CD8-positive, alpha-beta memory T cell (primary cell): ENCODE results near the gene PCDHB11. TPM values are rescaled to one million over a fixed set of nuclear protein-coding genes. Genes with fewer than 3 reads are reported as not detected.
"Not testable (repeated sequence)": the region's sequence is repeated elsewhere in the genome, so short reads cannot be mapped to it uniquely, and the experiment has no call there.

Source experiments
- CTCF ChIA-PET: fragments of 350-600 bp; sonication (Branson Sonifier 250); formaldehyde crosslinking; loops from one replicate; lab custom pipeline; 2021; ENCODE audit warnings: antibody characterized with exemption; lab: Charles Lee
- POLR2A ChIA-PET: fragments of 350-600 bp; sonication (Branson Sonifier 250); formaldehyde crosslinking; loops from one replicate; lab custom pipeline; 2021; ENCODE audit warnings: antibody characterized with exemption; lab: Charles Lee
- DNase-seq, 5 donors: peaks; one replicate each; pipeline versions ENCODE4 v3.0.0 to v3.0.0-alpha.2; 2020 to 2022; ENCODE audit warnings: mixed read lengths in 1 of 5
- H3K27ac ChIP-seq: one replicate; pipeline ENCODE4 v1.7.0; 2013; ENCODE audit warnings: low read depth, mild to moderate bottlenecking, low read length, moderate library complexity
- H3K27me3 ChIP-seq: 2 replicates; pipeline ENCODE4 v1.7.0; 2013; ENCODE audit warnings: low read length, mild to moderate bottlenecking; ENCODE audit not compliant: insufficient read depth, poor library complexity, severe bottlenecking
- H3K36me3 ChIP-seq: 2 replicates; pipeline ENCODE4 v1.7.0; 2013; ENCODE audit warnings: mild to moderate bottlenecking, low read length, moderate library complexity; ENCODE audit not compliant: insufficient read depth
- H3K4me1 ChIP-seq: 2 replicates; pipeline ENCODE4 v1.7.0; 2013; ENCODE audit warnings: mild to moderate bottlenecking, low read length, moderate library complexity; ENCODE audit not compliant: insufficient read depth
- H3K4me3 ChIP-seq: 2 replicates; pipeline ENCODE4 v1.7.0; 2013; ENCODE audit warnings: mild to moderate bottlenecking, low read length
- H3K9me3 ChIP-seq: 2 replicates; pipeline ENCODE4 v1.7.0; 2013; ENCODE audit warnings: mild to moderate bottlenecking, low read length
- H3K27ac Mint-ChIP-seq, 8 donors: one replicate each; pipeline ENCODE4 v1.8.0; 2020 to 2021; ENCODE audit warnings: mixed read lengths in 8 of 8, mild to moderate bottlenecking in 6 of 8, inconsistent platforms in 3 of 8, moderate library complexity in 3 of 8
- H3K27me3 Mint-ChIP-seq, 2 donors: one replicate each; pipeline ENCODE4 v1.8.0; 2020 to 2021; ENCODE audit warnings: mixed read lengths in 2 of 2, mild to moderate bottlenecking in 1 of 2, moderate library complexity in 1 of 2
- H3K36me3 Mint-ChIP-seq, 3 donors: one replicate each; pipeline ENCODE4 v1.8.0; 2020 to 2021; ENCODE audit warnings: mixed read lengths in 3 of 3, inconsistent platforms in 1 of 3, mild to moderate bottlenecking in 1 of 3
- H3K4me1 Mint-ChIP-seq, 3 donors: one replicate each; pipeline ENCODE4 v1.8.0; 2020 to 2021; ENCODE audit warnings: mixed read lengths in 3 of 3, inconsistent platforms in 1 of 3, mild to moderate bottlenecking in 1 of 3
- H3K4me3 Mint-ChIP-seq, 7 donors: one replicate each; pipeline ENCODE4 v1.8.0; 2020 to 2021; ENCODE audit warnings: mixed read lengths in 7 of 7, mild to moderate bottlenecking in 6 of 7, moderate library complexity in 4 of 7, inconsistent platforms in 2 of 7
- H3K9me3 Mint-ChIP-seq, 5 donors: one replicate each; pipeline ENCODE4 v1.8.0; 2020 to 2022; ENCODE audit warnings: mixed read lengths in 5 of 5, mild to moderate bottlenecking in 3 of 5, moderate library complexity in 2 of 5, inconsistent platforms in 1 of 5
- polyA plus RNA-seq: library from polyadenylated mRNA; unstranded; fragments of 300-500 nt; fragmentation: Illumina TruSeq; gene quantifications from one replicate; pipeline ENCODE4 v1.2.3, GENCODE V29; 2021
- total RNA-seq, 2 experiments: library from RNA; stranded (reverse); gene quantifications; one replicate each; pipeline ENCODE4 v1.2.3, GENCODE V29; 2021

Gene PCDHB11
- total and polyA plus RNA-seq, 3 experiments from 2014 or later = not detected

- H3K27me3 ChIP-seq, H3K36me3 Mint-ChIP-seq, H3K27ac Mint-ChIP-seq, H3K4me3 Mint-ChIP-seq, H3K27ac ChIP-seq, H3K4me1 Mint-ChIP-seq, DNase-seq, H3K9me3 ChIP-seq, CTCF ChIA-PET, H3K36me3 ChIP-seq, H3K4me1 ChIP-seq, H3K4me3 ChIP-seq, POLR2A ChIA-PET: not testable (repeated sequence)
- Mint-ChIP-seq H3K9me3 (peaks cover 13 to 30% (median 23%) of the 10 kb centered on the region in 5 donors), H3K27me3 (peaks cover 12 to 42% of the 10 kb centered on the region in 2 donors)
Measured at GRCh38 chr5:141157356-141157755, 42.1 kb upstream of the PCDHB11 start.

GRCh38 chr5:141157901-141158300 lies 41.5 kb upstream of the PCDHB11 start:
- H3K9me3 ChIP-seq, H3K27me3 ChIP-seq, H3K4me3 ChIP-seq, H3K36me3 Mint-ChIP-seq, H3K4me1 ChIP-seq, H3K36me3 ChIP-seq, H3K4me1 Mint-ChIP-seq, DNase-seq, H3K27ac ChIP-seq, CTCF ChIA-PET, POLR2A ChIA-PET, H3K4me3 Mint-ChIP-seq, H3K27ac Mint-ChIP-seq: not testable (repeated sequence)
- peaks cover 10 to 40% of the 10 kb centered on the region in 2 donors for H3K27me3 Mint-ChIP-seq
- peaks cover 13 to 29% (median 24%) of the 10 kb centered on the region in 5 donors for H3K9me3 Mint-ChIP-seq

- peaks cover 5 to 18% (median 9%) of the 10 kb centered on the region in 5 donors for H3K9me3 Mint-ChIP-seq
- Histone ChIP-seq H3K27me3 (no peaks in the 10 kb centered on the region), H3K4me1 (no peaks in the 10 kb centered on the region), H3K36me3 (no peaks in the 10 kb centered on the region), H3K4me3 (no peak within 1 kb of the TSS), H3K27ac (no peak within 1 kb of the TSS), H3K9me3 (no peaks in the 10 kb centered on the region)
- H3K27ac Mint-ChIP-seq = no peak within 1 kb of the TSS
- ChIA-PET CTCF (no interaction called here), POLR2A (no interaction called here)
- peaks cover 12 to 31% of the 10 kb centered on the region in 2 donors for H3K27me3 Mint-ChIP-seq
- DNase-seq = no peak
- H3K4me3 Mint-ChIP-seq = peak within 1 kb of the TSS in 2 of 7 donors; percentile 1 to 4
- H3K36me3 Mint-ChIP-seq = no peaks in the 10 kb centered on the region
- H3K4me1 Mint-ChIP-seq = peaks cover 5 to 6% (median 5%) of the 10 kb centered on the region in 3 donors
Measured at GRCh38 chr5:141172381-141173204, 26.8 kb upstream of the PCDHB11 start, which contains the start of gene PCDHB7. PCDHB7 (plus strand) TSS chr5:141172644; CDS start chr5:141172836, 192 bp downstream.

GRCh38 chr5:141174291-141175104 lies 24.9 kb upstream of the PCDHB11 start:
- H3K27me3 ChIP-seq, H3K9me3 ChIP-seq, H3K4me1 ChIP-seq, H3K27ac ChIP-seq, H3K4me1 Mint-ChIP-seq, H3K36me3 Mint-ChIP-seq, H3K36me3 ChIP-seq, H3K4me3 ChIP-seq, POLR2A ChIA-PET, H3K27ac Mint-ChIP-seq, CTCF ChIA-PET, H3K4me3 Mint-ChIP-seq: not testable (repeated sequence)
- peak in 1 of 5 donors; percentile 51 for DNase-seq
- Mint-ChIP-seq H3K9me3 (peaks cover 5 to 14% (median 7%) of the 10 kb centered on the region in 5 donors), H3K27me3 (peaks cover 6 to 16% of the 10 kb centered on the region in 2 donors)

GRCh38 chr5:141175933-141176332 lies 23.5 kb upstream of the PCDHB11 start:
- peaks cover 5 to 17% (median 7%) of the 10 kb centered on the region in 5 donors for H3K9me3 Mint-ChIP-seq
- H3K4me1 ChIP-seq = no peaks in the 10 kb centered on the region
- ChIA-PET CTCF (no interaction called here), POLR2A (no interaction called here)
- H3K4me1 Mint-ChIP-seq = peaks cover 5 to 6% (median 5%) of the 10 kb centered on the region in 3 donors
- no peak overlapping the region for H3K4me3 Mint-ChIP-seq
- H3K27ac ChIP-seq = no peak overlapping the region
- H3K4me3 ChIP-seq = no peak overlapping the region
- H3K27me3 Mint-ChIP-seq = peaks cover 6 to 15% of the 10 kb centered on the region in 2 donors
- DNase-seq = no peak
- no peaks in the 10 kb centered on the region for H3K9me3 ChIP-seq
- H3K27ac Mint-ChIP-seq = no peak overlapping the region
- H3K36me3 Mint-ChIP-seq = no peaks in the 10 kb centered on the region
- H3K36me3 ChIP-seq = no peaks in the 10 kb centered on the region
- H3K27me3 ChIP-seq = no peaks in the 10 kb centered on the region

GRCh38 chr5:141177577-141178191 lies 21.7 kb upstream of the PCDHB11 start, which contains the start of gene PCDHB8:
PCDHB8 (plus strand) TSS chr5:141177790; CDS start chr5:141178035, 245 bp downstream.
- H3K4me3 ChIP-seq, H3K4me1 Mint-ChIP-seq, H3K36me3 Mint-ChIP-seq, H3K9me3 ChIP-seq, DNase-seq, H3K27ac ChIP-seq, H3K27ac Mint-ChIP-seq, H3K36me3 ChIP-seq, POLR2A ChIA-PET, H3K4me3 Mint-ChIP-seq, H3K27me3 ChIP-seq, H3K4me1 ChIP-seq: not testable (repeated sequence)
- CTCF ChIA-PET = interaction anchor here (0.9 to 1.5 kb wide), 2 partner anchors 9 to 10 kb away, joined by 3 read pairs; no protein-coding TSS in a partner anchor
- Mint-ChIP-seq H3K27me3 (peaks cover 14 to 26% of the 10 kb centered on the region in 2 donors), H3K9me3 (peaks cover 3 to 16% (median 13%) of the 10 kb centered on the region in 5 donors)

GRCh38 chr5:141179371-141179770 lies 20.1 kb upstream of the PCDHB11 start:
- H3K27me3 ChIP-seq, H3K27ac ChIP-seq, H3K27ac Mint-ChIP-seq, H3K36me3 Mint-ChIP-seq, H3K4me1 ChIP-seq, H3K4me3 ChIP-seq, H3K4me1 Mint-ChIP-seq, POLR2A ChIA-PET, CTCF ChIA-PET, DNase-seq, H3K4me3 Mint-ChIP-seq, H3K36me3 ChIP-seq, H3K9me3 ChIP-seq: not testable (repeated sequence)
- Mint-ChIP-seq H3K27me3 (peaks cover 18 to 33% of the 10 kb centered on the region in 2 donors), H3K9me3 (peaks cover 7 to 18% (median 11%) of the 10 kb centered on the region in 5 donors)
